ENCODE results near the gene CASKIN1.
"Not testable (repeated sequence)": the region's sequence is repeated elsewhere in the genome, so short reads cannot be mapped to it uniquely, and the experiment has no call there.

CASKIN1 gene

GRCh38 chr16:2127630-2128280 lies 68.7 kb downstream of the CASKIN1 start:
- not testable (repeated sequence) for H3K79me2 ChIP-seq (ENCODE audit: insufficient read depth, low read length); H3K4me2 ChIP-seq (ENCODE audit: low read depth, low read length, poor library complexity, severe bottlenecking); H3K4me3 ChIP-seq (ENCODE audit: low read length, poor library complexity, severe bottlenecking); H3F3A ChIP-seq (ENCODE audit: low read depth); H3K36me3 ChIP-seq (ENCODE audit: insufficient read depth, low read length); H3K9me2 ChIP-seq (replicated peaks; ENCODE audit: low read depth, low read length); H4K20me1 ChIP-seq (ENCODE audit: insufficient read depth, low read length, poor library complexity, severe bottlenecking); H2AFZ ChIP-seq (ENCODE audit: low read length); H3K27me3 ChIP-seq (ENCODE audit: insufficient read depth, low read length, poor library complexity, severe bottlenecking); H3K9ac ChIP-seq (ENCODE audit: low read depth, low read length, poor library complexity, severe bottlenecking); H3K9me3 ChIP-seq (ENCODE audit: insufficient read depth, low read depth, low read length); H3K4me1 ChIP-seq (ENCODE audit: insufficient read depth, low read length, poor library complexity, severe bottlenecking)
